T-helper 9 cell (primary cell): ENCODE measurements around the gene DAAM2.

Experiments used
- DNase-seq: peaks from one replicate; pipeline ENCODE4 v3.0.0-alpha.2; 2020
- total RNA-seq, 2 donors: gene quantifications; one replicate each; lab custom pipeline; 2026; lab: John Stamatoyannopoulos, UW

Gene DAAM2
- total RNA-seq = 0 reads per million in 2 donors

DNA sequence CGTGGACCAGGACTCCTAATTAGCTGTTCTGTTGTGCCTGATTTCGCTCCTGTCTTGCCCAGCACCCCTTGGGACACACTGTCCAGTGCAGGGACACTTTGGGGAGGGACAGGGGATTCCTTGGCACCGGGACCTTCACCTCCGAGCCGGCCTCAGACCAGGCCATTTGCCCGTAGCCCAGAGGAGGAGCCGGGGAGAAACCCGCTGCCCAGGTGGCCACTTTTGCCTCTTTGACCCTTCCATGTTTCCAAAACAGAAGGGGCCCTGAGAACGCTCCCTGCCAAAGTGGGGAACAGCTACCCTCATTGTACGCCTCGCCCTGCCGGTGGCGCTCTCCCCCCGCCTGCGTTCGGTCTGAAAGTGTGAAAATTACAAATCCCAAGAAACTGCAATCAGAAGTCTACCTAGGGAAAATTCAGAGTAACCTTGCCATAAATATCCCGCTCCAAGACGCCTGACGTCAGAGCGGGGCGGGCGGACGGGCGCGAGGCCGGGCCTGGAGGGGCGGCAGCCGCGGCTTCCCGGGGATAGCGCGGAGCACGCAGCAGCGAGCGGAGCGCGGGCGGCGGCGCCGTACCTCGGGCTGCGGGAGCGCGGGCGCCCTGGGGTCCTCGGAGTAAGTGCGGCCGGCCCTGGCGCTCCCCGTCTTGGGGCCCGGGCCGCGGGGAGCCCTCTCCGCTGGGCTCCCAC lies at the start of gene DAAM2:
Gene DAAM2 (plus strand): TSS at position 527 of the 690 bp plus-strand sequence. CDS start 63,927 bp downstream, outside the sequence.
- no peak for DNase-seq

GRCh38 chr6:39746795-39747194 lies 45.4 kb upstream of the DAAM2 start:
- no peak for DNase-seq

DNA sequence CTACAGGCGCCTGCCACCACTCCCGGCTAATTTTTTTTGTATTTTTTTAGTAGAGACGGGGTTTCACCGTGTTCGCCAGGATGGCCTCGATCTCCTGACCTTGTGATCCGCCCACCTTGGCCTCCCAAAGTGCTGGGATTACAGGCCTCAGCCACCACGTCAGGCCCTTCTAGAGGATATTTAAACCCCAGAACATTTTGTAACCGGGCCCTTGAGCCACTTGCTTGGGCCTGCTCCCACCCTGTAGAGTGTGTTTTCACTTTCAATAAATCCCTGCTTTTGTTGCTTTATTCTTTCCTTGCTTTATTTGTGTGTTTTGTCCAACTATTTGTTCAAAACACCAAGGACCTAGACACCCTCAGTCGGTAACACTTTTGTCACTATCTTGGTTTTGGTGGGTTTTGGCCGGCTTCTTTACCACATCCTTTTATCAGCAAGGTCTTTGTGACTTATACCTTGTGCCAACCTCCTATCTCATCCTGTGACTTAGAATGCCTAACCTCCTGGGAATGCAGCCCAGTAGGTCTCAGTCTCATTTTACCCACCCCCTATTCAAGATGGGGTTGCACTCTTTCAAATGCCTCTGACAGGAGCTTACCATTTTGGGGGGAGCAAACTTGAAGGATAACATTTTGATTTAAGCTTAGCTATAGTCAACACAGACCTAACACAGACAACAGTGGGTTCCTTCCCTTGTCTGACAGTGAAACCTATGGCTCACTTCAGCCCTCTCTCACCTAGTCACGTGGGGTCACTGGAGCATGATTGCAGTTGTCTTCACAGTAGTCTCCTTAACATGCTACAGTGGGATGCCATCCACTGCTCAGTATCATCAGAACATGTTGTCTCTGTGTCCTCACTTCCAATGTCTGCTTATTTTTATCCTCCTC lies 39.1 kb upstream of the DAAM2 start:
- DNase-seq = no peak

DNA sequence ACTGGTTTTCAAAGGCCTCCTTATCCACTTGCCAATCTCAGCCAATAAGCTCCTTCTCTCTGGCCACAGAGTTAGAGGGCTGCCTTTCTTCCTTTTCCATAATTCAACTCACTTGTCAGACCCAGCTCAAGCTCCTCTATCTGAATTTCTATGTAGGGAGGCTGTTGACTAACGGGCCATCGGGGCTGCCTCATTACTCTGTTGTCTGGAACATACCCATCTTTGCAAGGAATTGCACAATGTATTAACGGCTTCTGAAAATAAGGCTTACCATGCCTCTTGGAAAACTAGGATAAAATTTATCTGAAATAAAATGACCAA lies 38.5 kb upstream of the DAAM2 start:
- DNase-seq = no peak

- no peak for DNase-seq
Observed at GRCh38 chr6:39754514-39755115, 37.6 kb upstream of the DAAM2 start.

DNA sequence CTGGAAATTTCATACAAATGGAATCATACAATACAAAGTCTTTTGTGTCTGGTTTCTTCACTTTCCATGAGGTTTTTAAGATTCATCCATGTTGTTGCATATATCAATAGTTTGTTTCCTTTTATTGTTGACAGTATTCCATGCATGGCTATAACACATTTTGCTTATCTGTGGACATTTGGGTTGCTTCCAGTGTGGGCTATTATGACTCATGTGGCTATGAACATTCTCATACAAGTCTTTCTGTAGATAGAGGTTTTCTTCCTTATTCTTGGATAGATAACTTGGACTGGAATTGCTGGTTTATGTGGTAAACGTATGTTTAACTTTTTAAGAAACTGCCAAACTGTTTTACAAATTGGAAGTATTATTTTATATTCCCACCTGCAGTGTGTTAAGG lies 36.9 kb upstream of the DAAM2 start:
- no peak for DNase-seq

DNA sequence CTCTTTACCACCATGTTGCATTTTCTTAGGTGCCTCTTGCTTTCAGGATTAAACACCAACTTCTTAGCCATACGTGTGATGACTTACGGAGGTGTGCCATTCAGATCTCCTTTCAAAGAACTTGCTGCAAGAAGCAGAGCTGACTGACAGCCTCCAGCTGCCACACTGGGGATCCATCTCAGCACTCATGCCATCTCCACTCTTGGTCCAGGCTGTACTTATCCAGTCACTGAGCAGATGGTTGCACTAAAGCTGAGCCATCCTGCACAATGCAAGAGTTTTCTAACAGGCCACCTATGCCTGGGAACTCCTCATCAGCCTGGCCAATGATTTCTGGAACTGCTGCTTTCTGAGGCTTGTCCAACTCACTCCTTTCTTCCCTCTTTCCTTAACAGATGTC lies 35.6 kb upstream of the DAAM2 start:
- no peak for DNase-seq

DNA sequence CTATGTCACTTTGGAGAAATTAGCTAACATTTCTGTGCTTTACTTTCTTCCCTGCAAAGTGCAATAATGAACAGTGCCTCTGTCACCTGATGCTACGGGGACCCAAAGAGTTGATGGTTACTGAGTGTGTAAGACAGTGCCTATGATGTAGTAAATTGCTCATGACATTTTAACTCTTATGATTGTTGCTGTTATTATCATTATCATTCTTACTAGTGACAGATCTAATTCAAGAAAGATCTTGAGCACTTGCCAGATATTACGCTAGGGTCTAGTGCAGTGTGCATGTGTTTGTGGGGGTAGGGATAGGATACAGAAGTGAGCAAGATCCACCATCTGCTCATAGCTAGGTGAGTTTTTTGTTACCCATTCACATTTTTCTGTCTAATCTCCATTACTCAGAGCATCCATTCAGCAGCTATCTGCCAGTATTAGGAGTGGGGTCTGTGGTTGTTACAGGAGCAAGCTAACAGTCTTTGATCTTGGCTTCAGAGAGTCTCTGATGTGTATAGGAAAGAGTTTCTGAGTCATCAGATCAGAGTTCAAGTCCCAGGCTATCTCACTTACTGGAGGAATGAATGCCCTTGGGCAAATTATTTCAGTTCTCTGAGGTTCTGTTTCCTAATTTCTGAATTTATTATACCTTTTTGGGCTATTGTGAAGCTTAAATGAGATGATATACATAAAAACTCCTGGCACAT lies 33.1 kb upstream of the DAAM2 start:
- DNase-seq = no peak

- DNase-seq = no peak
Observed at GRCh38 chr6:39760226-39760952, 31.8 kb upstream of the DAAM2 start.

GRCh38 chr6:39765508-39766065 lies 26.6 kb upstream of the DAAM2 start:
- no peak for DNase-seq

GRCh38 chr6:39769012-39769411 lies 23.2 kb upstream of the DAAM2 start:
- no peak for DNase-seq

- no peak for DNase-seq
Observed at GRCh38 chr6:39770446-39770845, 21.7 kb upstream of the DAAM2 start.

GRCh38 chr6:39772559-39773273 lies 19.5 kb upstream of the DAAM2 start:
- no peak for DNase-seq

GRCh38 chr6:39773782-39774181 lies 18.4 kb upstream of the DAAM2 start:
- no peak for DNase-seq

- no peak for DNase-seq
Observed at GRCh38 chr6:39776581-39776980, 15.6 kb upstream of the DAAM2 start.

DNA sequence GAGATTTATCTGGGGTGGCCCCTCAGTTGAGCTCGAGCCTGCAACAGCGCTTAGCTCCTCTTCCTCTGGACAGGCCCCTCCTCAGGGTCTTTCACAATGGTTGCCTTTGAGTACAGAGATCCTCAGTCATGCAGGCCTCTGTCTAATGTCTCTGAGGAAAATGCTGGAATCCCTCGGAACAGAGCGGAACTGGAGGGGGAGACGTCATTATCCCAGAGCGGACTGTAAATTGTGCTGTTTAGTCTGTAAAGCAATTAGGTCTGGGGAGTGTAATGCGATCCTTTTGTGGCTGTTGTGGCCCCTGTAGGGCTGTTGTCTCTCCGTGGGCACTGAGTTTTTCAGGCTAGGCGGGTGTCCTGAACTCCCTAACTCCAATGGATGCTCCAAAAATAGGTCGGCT lies 15.0 kb upstream of the DAAM2 start:
- no peak for DNase-seq

DNA sequence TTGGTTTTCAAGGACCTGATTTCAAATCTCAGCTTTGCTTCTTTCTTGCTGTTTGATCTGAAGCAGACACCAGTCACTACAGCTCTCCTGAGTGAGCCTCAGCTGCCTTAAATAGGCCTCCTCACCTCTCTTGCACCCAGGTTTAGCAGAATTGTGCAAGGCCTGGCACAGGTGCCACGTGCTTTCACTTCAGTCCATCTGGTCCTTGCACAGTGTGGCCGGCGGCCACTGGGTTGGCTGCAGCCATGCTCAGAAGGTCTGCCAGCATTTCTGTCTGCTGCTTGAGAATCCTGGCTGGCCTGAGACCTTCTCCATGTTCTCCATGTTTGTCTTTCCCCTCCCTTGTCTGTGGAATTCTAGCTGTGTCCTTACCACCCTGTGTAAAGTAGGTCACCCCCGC lies 14.5 kb upstream of the DAAM2 start:
- no peak for DNase-seq

DNA sequence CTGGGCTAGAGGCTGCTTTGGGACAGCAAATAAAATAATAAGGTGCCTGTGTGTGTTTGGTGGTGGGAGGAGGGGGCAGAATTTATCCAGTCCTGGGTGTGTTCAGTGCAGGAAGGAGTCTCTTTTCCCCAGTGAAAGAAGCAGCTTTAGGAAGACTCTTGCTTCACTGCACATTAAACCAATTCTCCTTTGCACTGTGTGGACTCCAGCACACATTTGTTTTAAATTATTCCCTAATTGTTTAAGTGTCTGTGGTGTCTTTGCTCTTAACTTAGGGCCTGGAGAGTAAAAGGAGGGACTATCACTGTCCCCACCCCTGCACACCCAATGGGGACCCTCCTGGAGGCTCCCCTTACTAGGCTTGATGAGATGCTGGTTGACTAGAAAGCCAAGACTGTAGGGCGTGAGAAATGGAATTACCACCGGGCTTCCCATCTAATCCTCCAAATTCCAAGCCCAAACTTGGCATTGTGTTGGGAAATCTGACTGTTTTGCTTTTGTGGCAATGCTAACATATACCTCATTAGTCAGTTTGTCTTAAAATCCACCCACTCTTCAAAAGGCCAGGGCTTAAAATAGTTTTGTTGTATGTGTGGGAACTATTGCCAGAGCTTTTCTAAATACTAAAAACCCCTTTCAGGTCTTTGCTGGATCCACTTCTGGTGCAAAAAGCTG lies 13.5 kb upstream of the DAAM2 start:
- DNase-seq = no peak

- no peak for DNase-seq
Observed at GRCh38 chr6:39785281-39785680, 6.9 kb upstream of the DAAM2 start.

GRCh38 chr6:39786649-39787048 lies 5.5 kb upstream of the DAAM2 start:
- DNase-seq = no peak

- no peak for DNase-seq
Observed at GRCh38 chr6:39787322-39787721, 4.9 kb upstream of the DAAM2 start.
